Peyer's patch (tissue), 4 donors: Measurements from ENCODE around the gene CYP8B1.

Experiments used
- POLR2A ChIP-seq, 2 donors: fragments of 450-650 bp; IDR thresholded peaks; one replicate each; pipeline ENCODE4 v1.5.1; 2017; ENCODE audit warnings: antibody characterized with exemption in 2 of 2, mild to moderate bottlenecking in 2 of 2, moderate library complexity in 2 of 2
- TF ChIP-seq, protein P1 (sequence below), 6 experiments: fragments of 450-650 bp in 4 of 6; fragments of 200-600 bp in 2 of 6; sonication (generic) in 1 of 6; IDR thresholded peaks; one replicate each; pipeline ENCODE4 v1.5.1; 2017 to 2019; ENCODE audit warnings: antibody characterized with exemption in 6 of 6, mild to moderate bottlenecking in 3 of 6, moderate library complexity in 1 of 6

DNA sequence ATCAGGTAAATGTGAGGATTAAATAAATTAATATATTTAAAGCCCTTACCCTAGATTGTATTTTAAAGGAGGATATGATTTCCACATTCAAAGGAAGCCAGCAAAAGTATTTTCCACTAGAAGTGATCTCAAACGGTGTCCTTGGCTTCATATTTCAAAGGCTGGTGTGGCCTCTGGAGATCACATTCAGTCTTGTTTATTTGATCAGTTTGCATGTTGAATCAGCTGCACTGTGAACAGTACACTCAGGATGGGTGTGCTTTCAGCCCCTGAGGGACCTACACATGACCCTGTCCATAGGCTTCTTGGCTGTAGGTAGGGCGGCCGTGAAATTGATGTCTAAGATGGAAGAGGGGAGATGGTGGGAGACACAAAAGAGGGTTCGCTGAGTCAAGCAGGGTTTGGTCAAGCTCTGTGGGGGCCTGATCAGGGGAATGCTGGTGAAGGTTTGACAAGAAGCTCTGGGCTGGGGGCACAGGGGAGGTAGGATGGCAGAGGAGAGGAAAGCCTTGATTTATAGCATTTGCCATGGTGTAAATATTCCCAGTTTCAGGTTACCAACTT lies 21.9 kb downstream of the CYP8B1 start:
- TF ChIP-seq, protein P1, sequence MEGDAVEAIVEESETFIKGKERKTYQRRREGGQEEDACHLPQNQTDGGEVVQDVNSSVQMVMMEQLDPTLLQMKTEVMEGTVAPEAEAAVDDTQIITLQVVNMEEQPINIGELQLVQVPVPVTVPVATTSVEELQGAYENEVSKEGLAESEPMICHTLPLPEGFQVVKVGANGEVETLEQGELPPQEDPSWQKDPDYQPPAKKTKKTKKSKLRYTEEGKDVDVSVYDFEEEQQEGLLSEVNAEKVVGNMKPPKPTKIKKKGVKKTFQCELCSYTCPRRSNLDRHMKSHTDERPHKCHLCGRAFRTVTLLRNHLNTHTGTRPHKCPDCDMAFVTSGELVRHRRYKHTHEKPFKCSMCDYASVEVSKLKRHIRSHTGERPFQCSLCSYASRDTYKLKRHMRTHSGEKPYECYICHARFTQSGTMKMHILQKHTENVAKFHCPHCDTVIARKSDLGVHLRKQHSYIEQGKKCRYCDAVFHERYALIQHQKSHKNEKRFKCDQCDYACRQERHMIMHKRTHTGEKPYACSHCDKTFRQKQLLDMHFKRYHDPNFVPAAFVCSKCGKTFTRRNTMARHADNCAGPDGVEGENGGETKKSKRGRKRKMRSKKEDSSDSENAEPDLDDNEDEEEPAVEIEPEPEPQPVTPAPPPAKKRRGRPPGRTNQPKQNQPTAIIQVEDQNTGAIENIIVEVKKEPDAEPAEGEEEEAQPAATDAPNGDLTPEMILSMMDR (IDR thresholded peaks at IDR 0.05) = no peak
- no peak for TF ChIP-seq POLR2A (IDR thresholded peaks at IDR 0.05)
